Muscle layer of duodenum (tissue), 2 donors: ENCODE data around the gene FLCN.

Source experiments
- H3K27ac ChIP-seq: one replicate; pipeline ENCODE4 v1.7.0; 2013; ENCODE audit warnings: mild to moderate bottlenecking, low read length
- H3K27me3 ChIP-seq: one replicate; pipeline ENCODE4 v1.7.0; 2013; ENCODE audit warnings: low read depth, mild to moderate bottlenecking, control low read depth, low read length
- H3K36me3 ChIP-seq, 2 donors: one replicate each; pipeline ENCODE4 v1.7.0; 2013; ENCODE audit warnings: low read length in 2 of 2, control low read depth in 1 of 2, mild to moderate bottlenecking in 1 of 2; ENCODE audit not compliant: insufficient read depth in 2 of 2, control insufficient read depth in 1 of 2
- H3K4me1 ChIP-seq, 2 donors: one replicate each; pipeline ENCODE4 v1.7.0; 2013; ENCODE audit warnings: low read length in 2 of 2, mild to moderate bottlenecking in 2 of 2, control low read depth in 1 of 2, moderate library complexity in 1 of 2; ENCODE audit not compliant: insufficient read depth in 2 of 2, control insufficient read depth in 1 of 2
- H3K4me3 ChIP-seq, 2 donors: one replicate each; pipeline ENCODE4 v1.7.0; 2013; ENCODE audit warnings: low read length in 2 of 2, low read depth in 1 of 2, mild to moderate bottlenecking in 1 of 2
- H3K9me3 ChIP-seq, 2 donors: one replicate each; pipeline ENCODE4 v1.7.0; 2013; ENCODE audit warnings: low read length in 2 of 2, control low read depth in 1 of 2, mild to moderate bottlenecking in 1 of 2; ENCODE audit not compliant: control insufficient read depth in 1 of 2
- donor health status: healthy.

The FLCN gene

DNA sequence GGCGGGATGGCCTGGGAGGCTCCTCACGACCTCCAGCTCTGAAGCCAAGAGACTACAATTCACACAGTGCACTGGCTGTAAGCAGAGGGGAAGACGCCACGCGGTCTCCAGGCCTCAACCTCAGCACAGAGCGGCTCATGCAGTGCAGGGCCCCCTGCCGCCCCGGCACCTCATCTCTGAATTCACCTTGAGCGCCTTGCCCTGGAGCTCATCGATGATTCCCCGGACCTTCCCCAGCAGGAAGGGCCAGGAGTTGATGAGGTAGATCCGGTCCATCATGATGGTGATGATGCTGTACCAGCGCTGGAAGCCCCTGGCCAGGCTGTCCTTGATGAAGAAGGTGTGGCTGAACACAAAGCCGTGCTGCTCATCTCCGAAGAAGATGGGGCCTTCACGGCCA is 13.2 kb downstream of the FLCN start:
- Histone ChIP-seq H3K9me3 (no peaks in the 10 kb centered on the region), H3K27me3 (no peaks in the 10 kb centered on the region), H3K4me3 (no peak overlapping the region), H3K36me3 (peaks cover 80 to 94% of the 10 kb centered on the region in 2 donors), H3K4me1 (peaks cover 0 to 1% of the 10 kb centered on the region in 2 donors), H3K27ac (no peak overlapping the region)

DNA sequence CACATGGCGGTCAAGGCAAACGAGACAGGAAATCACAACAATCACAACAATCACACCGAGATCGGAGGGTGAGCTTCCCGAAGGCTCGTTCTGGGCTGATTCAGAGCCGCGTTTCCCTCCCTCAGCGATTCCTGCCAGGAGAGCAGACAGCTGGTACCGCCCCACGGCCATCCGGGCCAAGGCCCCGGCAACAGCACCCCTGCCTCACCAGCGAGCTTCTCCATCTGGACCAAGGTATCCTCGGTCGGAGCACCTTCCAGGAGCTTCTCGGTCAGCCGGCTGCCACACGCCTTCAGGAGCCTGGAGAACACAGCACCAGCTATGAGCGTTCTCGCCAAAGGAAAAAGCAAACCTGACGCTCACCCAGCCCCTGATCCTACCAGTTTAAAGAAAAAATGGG is 15.6 kb downstream of the FLCN start:
- Histone ChIP-seq H3K27me3 (no peaks in the 10 kb centered on the region), H3K4me3 (no peak overlapping the region), H3K36me3 (peaks cover 78 to 94% of the 10 kb centered on the region in 2 donors)

DNA sequence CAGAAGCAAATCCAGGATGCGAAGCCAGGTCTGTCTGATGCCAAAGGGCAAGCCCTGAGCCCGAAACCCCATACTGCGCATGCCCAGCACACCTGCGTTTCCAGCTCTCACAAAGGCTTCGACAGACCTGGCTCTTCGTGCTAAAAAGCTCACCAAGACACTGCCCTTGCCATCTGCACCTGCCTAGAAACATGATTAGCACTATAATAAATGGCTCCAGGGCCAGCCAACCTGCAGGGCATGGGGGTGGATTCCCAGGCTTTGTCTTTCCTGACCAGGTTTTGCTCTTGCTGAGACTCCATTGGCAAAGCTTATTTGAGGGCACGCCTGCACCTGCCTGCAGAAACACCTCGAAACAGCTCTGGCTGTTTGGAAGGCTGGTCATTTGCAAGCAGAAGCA is 16.4 kb downstream of the FLCN start:
- peaks cover 0 to 14% of the 10 kb centered on the region in 2 donors for H3K4me1 ChIP-seq
- no peaks in the 10 kb centered on the region for H3K9me3 ChIP-seq
- H3K36me3 ChIP-seq: peaks cover 76 to 94% of the 10 kb centered on the region in 2 donors
- no peaks in the 10 kb centered on the region for H3K27me3 ChIP-seq
- no peak overlapping the region for H3K4me3 ChIP-seq
- H3K27ac ChIP-seq: no peak overlapping the region

More for the DNA sequence above, 15.6 kb downstream of the FLCN start:
- H3K27ac ChIP-seq: no peak overlapping the region
- peaks cover 0 to 14% of the 10 kb centered on the region in 2 donors for H3K4me1 ChIP-seq
- no peaks in the 10 kb centered on the region for H3K9me3 ChIP-seq

DNA sequence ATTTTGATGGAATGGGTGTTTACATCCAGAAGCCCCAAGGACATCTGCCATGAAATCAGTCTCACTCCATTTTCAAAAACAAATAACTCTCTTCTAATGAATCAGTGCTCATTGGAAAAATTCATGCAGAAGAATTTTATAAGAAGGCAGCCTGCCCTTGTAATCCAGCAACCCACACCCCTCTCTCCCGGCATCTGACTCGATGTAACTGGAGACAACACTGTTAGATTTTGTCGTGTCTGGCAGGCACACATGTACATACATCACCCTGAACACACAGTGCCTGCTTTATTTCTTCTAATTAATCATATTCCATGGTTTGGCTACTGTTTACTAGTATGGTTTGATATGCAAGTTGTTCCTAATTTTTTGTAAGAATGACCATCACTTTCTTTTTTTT is 19.0 kb downstream of the FLCN start:
- H3K27me3 ChIP-seq: no peaks in the 10 kb centered on the region
- H3K27ac ChIP-seq: no peak overlapping the region
- H3K4me1 ChIP-seq: peaks cover 0 to 14% of the 10 kb centered on the region in 2 donors
- no peak overlapping the region for H3K4me3 ChIP-seq
- peaks cover 68 to 92% of the 10 kb centered on the region in 2 donors for H3K36me3 ChIP-seq
- no peaks in the 10 kb centered on the region for H3K9me3 ChIP-seq

DNA sequence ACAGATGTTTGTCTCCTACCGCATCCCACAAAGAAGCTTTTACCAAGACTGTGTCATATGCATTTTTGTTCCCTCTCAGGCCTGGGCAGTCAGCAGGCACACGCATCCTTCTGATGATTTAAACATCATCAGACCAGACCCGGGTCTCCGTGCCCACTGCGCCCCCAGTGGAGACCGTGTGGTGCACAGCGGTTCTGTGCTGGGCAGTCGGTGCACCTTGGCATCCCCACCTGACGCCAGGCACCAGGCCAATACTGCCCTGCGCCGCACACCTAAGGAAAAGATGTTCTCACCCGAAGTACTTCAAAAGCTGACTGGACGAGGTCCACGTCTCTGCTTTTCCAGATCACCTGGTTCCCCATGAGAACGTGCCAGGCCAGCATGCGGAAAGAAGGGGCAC is 20.2 kb downstream of the FLCN start:
- no peak overlapping the region for H3K27ac ChIP-seq
- H3K27me3 ChIP-seq: no peaks in the 10 kb centered on the region
- H3K4me1 ChIP-seq: peaks cover 0 to 14% of the 10 kb centered on the region in 2 donors
- no peaks in the 10 kb centered on the region for H3K9me3 ChIP-seq
- no peak overlapping the region for H3K4me3 ChIP-seq
- H3K36me3 ChIP-seq: peaks cover 62 to 84% of the 10 kb centered on the region in 2 donors

DNA sequence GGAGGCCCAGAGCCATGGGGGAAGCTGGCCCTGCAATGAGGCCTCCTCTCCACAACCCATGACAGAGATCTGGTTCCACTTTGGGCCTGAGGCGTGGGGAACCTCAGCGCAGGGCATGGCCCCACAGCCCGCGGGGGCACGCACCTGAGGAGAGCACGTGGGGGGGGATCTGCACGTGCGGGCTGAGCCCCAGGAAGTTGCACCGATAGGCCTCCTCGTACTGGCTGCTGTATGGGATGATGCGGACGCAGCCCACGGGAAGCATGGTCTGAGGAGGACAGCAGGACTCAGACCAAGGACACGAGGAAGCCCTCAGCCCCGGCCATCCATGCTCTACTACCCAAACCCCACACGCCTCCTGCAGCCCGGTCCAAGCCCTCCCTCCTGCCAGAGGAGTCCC is 20.7 kb downstream of the FLCN start:
- Histone ChIP-seq H3K4me1 (peaks cover 0 to 14% of the 10 kb centered on the region in 2 donors), H3K36me3 (peaks cover 57 to 79% of the 10 kb centered on the region in 2 donors), H3K27ac (no peak overlapping the region), H3K4me3 (no peak overlapping the region), H3K27me3 (no peaks in the 10 kb centered on the region), H3K9me3 (no peaks in the 10 kb centered on the region)

DNA sequence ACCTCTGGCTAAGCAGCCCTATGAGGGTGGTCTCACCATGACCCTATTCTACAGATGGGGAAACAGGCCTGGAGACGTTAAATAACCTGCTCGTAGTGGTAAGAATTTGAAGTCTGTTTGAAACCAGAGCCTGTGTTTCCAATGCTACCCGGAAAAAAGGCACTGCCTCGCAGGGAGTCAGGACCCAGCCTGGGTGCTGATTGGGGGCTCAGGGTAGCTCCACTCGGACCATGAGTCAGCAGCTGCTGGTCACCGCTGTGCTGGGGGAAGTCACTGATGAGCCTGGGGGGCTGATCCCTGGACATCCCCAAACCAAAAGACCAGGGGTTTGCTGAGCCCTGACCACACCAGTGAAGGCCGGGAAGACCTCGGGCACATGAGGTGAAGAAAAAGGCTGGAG is 21.4 kb downstream of the FLCN start:
- Histone ChIP-seq H3K36me3 (peaks cover 50 to 72% of the 10 kb centered on the region in 2 donors), H3K4me1 (peaks cover 0 to 14% of the 10 kb centered on the region in 2 donors), H3K27me3 (no peaks in the 10 kb centered on the region), H3K4me3 (no peak overlapping the region), H3K9me3 (no peaks in the 10 kb centered on the region), H3K27ac (no peak overlapping the region)

DNA sequence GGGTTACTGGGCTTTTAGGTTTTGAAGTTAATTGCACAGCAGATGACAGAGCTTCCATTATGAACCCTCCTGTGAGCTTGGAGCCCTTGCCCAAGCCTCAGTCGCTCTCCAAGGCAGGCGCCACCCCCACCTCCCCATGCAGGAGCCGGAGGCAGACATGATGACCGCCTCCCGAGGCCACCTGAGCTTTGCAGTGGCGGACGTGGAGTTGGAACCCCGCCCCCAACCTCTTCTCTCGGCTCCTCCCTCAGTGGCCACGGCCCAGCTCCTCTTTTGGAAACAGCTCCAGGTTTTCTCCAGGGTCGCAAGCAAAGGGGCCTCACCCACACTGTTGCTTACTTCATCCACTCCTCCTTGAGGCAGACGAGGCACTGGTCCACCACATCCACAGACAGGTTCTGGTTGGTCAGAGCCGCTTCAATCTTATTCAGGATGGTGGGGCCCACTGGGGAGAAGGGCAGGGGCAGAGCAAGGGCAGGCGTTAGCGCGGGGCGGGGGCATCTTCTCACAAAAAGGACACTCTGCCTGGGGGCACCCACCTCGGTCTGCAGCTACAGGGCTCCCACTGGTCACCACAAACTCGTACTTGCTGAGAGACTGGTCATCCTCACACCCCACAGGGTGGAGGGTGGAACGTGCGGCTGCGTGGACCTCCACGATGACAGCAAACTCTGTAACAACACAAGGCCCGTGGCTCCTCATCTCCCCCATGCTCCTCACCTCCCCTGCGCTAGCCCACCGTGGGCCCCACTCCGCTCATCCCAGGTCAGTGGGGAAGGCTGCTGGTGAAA is 22.1 kb downstream of the FLCN start:
- no peaks in the 10 kb centered on the region for H3K9me3 ChIP-seq
- no peaks in the 10 kb centered on the region for H3K27me3 ChIP-seq
- H3K27ac ChIP-seq: no peak overlapping the region
- peaks cover 43 to 65% of the 10 kb centered on the region in 2 donors for H3K36me3 ChIP-seq
- H3K4me1 ChIP-seq: peaks cover 0 to 14% of the 10 kb centered on the region in 2 donors
- no peak overlapping the region for H3K4me3 ChIP-seq

DNA sequence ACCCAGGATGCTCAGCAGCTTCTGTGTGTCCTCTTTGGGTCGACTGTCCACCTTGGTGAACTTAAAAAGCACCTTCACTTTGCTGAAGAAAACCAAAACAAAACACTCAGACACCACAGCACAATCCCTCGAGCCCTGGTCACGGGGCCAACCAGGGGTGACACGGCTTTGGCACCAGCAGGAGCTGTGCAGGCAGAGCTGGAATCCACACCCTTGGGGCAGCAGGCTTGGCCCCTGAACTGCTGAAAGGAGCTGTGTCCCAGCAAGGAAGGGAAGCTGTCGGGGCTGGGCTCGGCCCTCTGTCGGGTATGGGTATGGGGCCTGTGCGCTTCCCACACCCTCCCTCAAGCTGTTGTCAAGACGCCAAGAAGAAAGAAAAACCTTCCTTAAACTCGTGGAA is 23.2 kb downstream of the FLCN start:
- H3K27ac ChIP-seq: no peak overlapping the region
- no peaks in the 10 kb centered on the region for H3K9me3 ChIP-seq
- H3K27me3 ChIP-seq: no peaks in the 10 kb centered on the region
- peaks cover 39 to 60% of the 10 kb centered on the region in 2 donors for H3K36me3 ChIP-seq
- H3K4me3 ChIP-seq: no peak overlapping the region
- H3K4me1 ChIP-seq: peaks cover 0 to 13% of the 10 kb centered on the region in 2 donors

DNA sequence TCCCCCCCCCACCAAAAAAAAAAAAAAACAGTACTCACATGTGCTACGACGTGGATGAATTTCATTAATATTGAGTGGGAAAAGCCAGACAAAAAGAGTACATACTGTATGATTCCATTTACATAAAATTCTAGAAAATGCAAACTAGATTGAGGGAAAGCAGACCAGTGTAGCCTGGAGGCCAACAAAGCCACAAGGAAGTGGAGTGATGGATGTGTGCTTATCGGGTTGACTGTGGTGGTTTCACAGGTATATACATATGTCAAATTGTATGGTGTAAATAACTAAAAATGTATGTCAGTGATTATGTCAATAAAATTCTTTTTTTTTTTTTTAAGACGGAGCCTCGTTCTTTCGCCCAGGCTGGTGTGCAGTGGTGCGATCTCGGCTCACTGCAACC is 29.0 kb downstream of the FLCN start:
- H3K27me3 ChIP-seq: no peaks in the 10 kb centered on the region
- no peak overlapping the region for H3K27ac ChIP-seq
- peaks cover 12 to 35% of the 10 kb centered on the region in 2 donors for H3K4me1 ChIP-seq
- H3K4me3 ChIP-seq: no peak overlapping the region
- H3K36me3 ChIP-seq: peaks cover 4% of the 10 kb centered on the region in 2 donors
- H3K9me3 ChIP-seq: no peaks in the 10 kb centered on the region

DNA sequence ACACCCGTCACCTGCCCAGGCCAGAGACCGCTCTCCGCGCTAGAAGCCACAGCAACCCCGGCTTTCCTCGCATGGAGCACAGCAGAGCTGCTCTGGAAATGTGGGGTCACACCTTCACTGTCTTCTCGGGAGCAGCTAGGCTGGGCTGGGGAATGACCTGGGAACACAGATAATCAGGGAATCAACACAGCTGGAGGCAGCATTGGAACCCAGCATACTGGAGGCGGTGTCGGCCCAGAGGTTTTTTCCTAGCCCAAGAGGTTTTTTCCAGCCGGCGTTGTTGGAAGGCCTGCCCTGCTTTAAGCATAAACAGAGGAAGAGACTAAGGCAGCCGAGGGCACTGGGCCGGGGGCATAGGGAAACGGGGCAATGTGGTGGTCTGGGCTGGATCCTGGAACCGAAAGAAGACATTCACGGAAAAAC is 30.0 kb downstream of the FLCN start:
- Histone ChIP-seq H3K9me3 (no peaks in the 10 kb centered on the region), H3K36me3 (peaks cover 0 to 7% of the 10 kb centered on the region in 2 donors), H3K4me1 (peaks cover 12 to 45% of the 10 kb centered on the region in 2 donors), H3K27me3 (no peaks in the 10 kb centered on the region), H3K4me3 (peak overlapping the region in 1 of 2 donors; percentile 90), H3K27ac (peak overlapping the region; percentile 23)
